Peyer's patch (tissue), 4 donors: Measurements from ENCODE around the gene PTGDR2.

ENCODE experiments used
- POLR2A ChIP-seq, 2 donors: fragments of 450-650 bp; IDR thresholded peaks; one replicate each; pipeline ENCODE4 v1.5.1; 2017; ENCODE audit warnings: antibody characterized with exemption in 2 of 2, mild to moderate bottlenecking in 2 of 2, moderate library complexity in 2 of 2
- TF ChIP-seq, protein P1 (sequence below), 6 experiments: fragments of 450-650 bp in 4 of 6; fragments of 200-600 bp in 2 of 6; sonication (generic) in 1 of 6; IDR thresholded peaks; one replicate each; pipeline ENCODE4 v1.5.1; 2017 to 2019; ENCODE audit warnings: antibody characterized with exemption in 6 of 6, mild to moderate bottlenecking in 3 of 6, moderate library complexity in 1 of 6

DNA sequence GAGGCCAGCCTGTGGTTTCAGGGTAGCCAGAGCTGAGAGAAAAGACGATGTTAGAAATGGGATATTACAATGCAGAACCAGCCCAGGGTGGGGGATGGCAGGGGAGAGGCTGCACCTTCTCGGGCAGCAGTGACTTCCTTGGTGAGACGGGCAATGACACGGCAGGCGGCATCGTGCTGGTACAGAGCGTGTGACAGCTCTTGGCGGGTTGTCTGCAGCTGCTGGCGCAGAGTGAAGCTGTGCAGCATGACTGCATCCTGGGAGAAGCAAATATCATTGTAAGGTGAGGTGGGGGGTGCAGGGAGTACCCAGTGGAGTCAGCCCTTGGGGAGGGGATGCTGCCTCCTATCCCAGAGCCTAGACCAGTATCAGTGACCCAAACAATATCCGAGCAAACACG, 46.9 kb upstream of the PTGDR2 start:
- TF ChIP-seq, protein P1, sequence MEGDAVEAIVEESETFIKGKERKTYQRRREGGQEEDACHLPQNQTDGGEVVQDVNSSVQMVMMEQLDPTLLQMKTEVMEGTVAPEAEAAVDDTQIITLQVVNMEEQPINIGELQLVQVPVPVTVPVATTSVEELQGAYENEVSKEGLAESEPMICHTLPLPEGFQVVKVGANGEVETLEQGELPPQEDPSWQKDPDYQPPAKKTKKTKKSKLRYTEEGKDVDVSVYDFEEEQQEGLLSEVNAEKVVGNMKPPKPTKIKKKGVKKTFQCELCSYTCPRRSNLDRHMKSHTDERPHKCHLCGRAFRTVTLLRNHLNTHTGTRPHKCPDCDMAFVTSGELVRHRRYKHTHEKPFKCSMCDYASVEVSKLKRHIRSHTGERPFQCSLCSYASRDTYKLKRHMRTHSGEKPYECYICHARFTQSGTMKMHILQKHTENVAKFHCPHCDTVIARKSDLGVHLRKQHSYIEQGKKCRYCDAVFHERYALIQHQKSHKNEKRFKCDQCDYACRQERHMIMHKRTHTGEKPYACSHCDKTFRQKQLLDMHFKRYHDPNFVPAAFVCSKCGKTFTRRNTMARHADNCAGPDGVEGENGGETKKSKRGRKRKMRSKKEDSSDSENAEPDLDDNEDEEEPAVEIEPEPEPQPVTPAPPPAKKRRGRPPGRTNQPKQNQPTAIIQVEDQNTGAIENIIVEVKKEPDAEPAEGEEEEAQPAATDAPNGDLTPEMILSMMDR (IDR thresholded peaks at IDR 0.05), result no peak
- no peak for TF ChIP-seq POLR2A (IDR thresholded peaks at IDR 0.05)
